KOPT-K1 (cell line): ENCODE measurements around the gene RABL6.
"Not testable (repeated sequence)": the region's sequence is repeated elsewhere in the genome, so short reads cannot be mapped to it uniquely, and the experiment has no call there.

Experiments used
- H3K27ac ChIP-seq: fragments of 200-600 bp; sonication (generic); 2 replicates; pipeline ENCODE4 v1.5.1; 2016; ENCODE audit warnings: antibody characterized with exemption, mild to moderate bottlenecking, low read depth, low read length; ENCODE audit not compliant: poor library complexity, severe bottlenecking
- H3K36me3 ChIP-seq: fragments of 200-600 bp; sonication (generic); 2 replicates; pipeline ENCODE4 v1.5.1; 2017; ENCODE audit warnings: antibody characterized with exemption, mild to moderate bottlenecking, low read length, moderate library complexity; ENCODE audit not compliant: insufficient read depth
- H3K9me3 ChIP-seq: fragments of 200-600 bp; sonication (generic); 2 replicates; pipeline ENCODE4 v1.5.1; 2017; ENCODE audit warnings: antibody characterized with exemption, low read length, mild to moderate bottlenecking; ENCODE audit not compliant: insufficient read depth, poor library complexity, severe bottlenecking

Gene RABL6

GRCh38 chr9:136766410-136767120, 41.2 kb upstream of the RABL6 start:
- not testable (repeated sequence) for H3K9me3 ChIP-seq, H3K27ac ChIP-seq, H3K36me3 ChIP-seq

DNA sequence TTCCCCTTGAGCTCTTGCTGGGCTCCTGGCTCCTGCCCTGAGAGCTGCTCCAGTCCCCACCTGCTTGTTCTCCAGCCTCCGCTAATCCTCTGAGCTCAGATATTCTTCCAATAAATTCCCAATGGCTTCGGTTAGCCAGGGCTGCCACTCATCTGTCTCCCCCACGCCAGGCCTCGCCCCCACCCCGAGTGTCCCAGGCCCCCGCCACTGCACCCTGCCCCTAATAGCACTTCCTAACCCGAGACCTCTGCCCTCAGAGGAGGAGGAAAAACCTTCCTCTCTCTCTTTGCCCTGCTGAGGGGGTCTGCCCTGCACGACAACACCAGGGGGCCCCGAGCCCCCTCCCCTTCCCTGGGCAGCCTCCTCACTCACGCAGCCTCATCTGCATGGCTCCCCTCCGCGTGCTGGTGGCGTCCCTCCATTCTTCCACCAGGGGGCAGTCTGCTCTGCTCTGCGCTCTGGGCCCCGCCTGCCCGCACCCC, 38.0 kb upstream of the RABL6 start:
- peaks cover 6% of the 10 kb centered on the region for H3K9me3 ChIP-seq
- no peak overlapping the region for H3K27ac ChIP-seq
- no peaks in the 10 kb centered on the region for H3K36me3 ChIP-seq

DNA sequence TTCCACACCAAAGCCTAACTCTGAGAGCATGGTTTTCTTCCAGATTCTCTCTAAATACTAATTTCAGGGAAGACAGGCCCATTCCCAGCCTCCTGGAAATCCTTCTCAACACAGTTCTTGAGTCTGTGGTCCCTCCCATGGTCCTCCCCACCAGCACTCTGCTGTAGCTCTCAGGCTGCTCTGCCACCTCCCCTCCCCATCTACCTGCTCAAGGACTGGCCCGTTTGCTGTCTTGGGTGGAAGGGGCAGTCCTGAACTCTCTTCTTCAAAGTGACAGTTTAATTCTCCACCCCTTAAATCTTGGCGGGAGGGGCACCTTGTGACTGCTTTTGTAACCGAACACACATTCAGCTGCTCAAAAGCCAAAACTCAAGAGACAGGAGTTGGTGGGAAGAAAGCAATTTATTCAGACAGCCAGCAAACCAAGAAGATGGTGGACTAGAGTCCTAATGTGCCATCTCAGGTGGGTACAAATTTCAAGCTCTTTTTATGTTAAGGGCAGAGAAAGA, 35.8 kb upstream of the RABL6 start:
- Histone ChIP-seq H3K9me3 (peaks cover 6% of the 10 kb centered on the region), H3K27ac (no peak overlapping the region), H3K36me3 (no peaks in the 10 kb centered on the region)

GRCh38 chr9:136773386-136774044, 34.2 kb upstream of the RABL6 start:
- Histone ChIP-seq H3K36me3 (no peaks in the 10 kb centered on the region), H3K9me3 (peaks cover 6% of the 10 kb centered on the region), H3K27ac (no peak overlapping the region)

- Histone ChIP-seq H3K27ac (no peak overlapping the region), H3K36me3 (no peaks in the 10 kb centered on the region), H3K9me3 (peaks cover 6% of the 10 kb centered on the region)
These were observed 33.2 kb upstream of the RABL6 start for GRCh38 chr9:136774416-136775045.

DNA sequence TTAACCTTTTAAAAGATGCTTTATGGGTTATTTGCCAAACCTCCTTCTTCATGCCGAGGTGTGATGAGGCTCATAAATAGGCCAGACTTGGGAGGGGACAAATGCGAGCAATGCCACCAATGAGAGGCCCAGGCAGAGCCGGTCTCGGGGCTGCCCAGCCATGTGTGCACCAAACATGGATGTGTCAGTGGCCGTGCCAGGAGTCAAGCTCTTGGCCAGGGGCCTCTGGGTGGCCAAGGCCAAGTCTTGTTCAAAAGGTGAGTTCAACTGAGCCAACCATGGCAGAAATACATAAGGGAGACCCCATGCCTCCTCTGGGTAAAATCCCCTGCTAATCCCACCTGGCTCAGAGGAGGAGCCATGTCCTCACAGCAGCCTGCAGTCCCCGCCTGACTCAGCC, 32.6 kb upstream of the RABL6 start:
- H3K27ac ChIP-seq, result no peak overlapping the region
- no peaks in the 10 kb centered on the region for H3K36me3 ChIP-seq
- H3K9me3 ChIP-seq, result peaks cover 6% of the 10 kb centered on the region

DNA sequence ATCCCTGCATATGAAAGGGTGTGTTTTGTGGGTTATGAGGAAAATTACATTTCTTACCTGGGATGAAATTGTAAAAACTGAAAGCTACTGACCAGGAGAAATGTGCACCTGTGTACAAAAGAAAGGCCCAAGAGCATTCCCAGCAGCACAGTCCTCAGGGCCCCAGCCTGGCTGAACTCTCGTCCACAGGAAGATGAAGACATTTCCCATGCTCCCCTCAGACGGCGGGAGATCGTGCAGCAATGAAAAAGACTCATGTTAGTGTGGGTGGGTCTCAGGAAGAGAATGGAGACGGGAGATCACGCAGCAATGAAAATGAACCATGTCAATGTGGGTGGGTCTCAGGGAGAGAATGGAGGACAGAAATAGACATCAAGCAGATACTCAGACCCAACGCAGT, 30.8 kb upstream of the RABL6 start:
- no peaks in the 10 kb centered on the region for H3K36me3 ChIP-seq
- peaks cover 6% of the 10 kb centered on the region for H3K9me3 ChIP-seq
- H3K27ac ChIP-seq, result no peak overlapping the region

DNA sequence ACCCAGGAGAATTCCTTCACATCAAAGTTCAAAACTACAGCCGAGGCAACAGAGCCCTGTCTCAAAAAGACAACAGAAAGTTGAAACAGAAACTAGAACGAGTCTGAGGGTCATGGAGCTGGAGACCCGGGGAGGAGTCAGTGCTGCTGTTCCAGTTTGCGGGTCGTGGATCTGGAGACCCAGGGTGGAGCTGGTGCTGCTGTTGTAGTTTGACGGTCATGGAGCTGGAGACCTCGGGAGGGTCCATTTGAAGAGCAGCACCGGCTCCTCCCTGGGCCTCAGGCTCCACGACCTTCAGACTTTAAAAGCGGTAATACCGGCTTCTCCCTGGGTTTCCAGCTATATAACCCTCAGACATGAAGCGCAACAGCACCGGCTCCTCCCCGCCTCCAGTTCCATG, 30.4 kb upstream of the RABL6 start:
- peaks cover 6% of the 10 kb centered on the region for H3K9me3 ChIP-seq
- H3K27ac ChIP-seq, result no peak overlapping the region
- no peaks in the 10 kb centered on the region for H3K36me3 ChIP-seq

GRCh38 chr9:136779808-136780207, 27.9 kb upstream of the RABL6 start:
- H3K36me3 ChIP-seq, result no peaks in the 10 kb centered on the region

GRCh38 chr9:136782452-136782851, 25.3 kb upstream of the RABL6 start:
- no peaks in the 10 kb centered on the region for H3K9me3 ChIP-seq
- H3K27ac ChIP-seq, result no peak overlapping the region
- no peaks in the 10 kb centered on the region for H3K36me3 ChIP-seq

More at GRCh38 chr9:136779808-136780207, 27.9 kb upstream of the RABL6 start:
- Histone ChIP-seq H3K9me3 (no peaks in the 10 kb centered on the region), H3K27ac (no peak overlapping the region)

- no peak overlapping the region for H3K27ac ChIP-seq
- no peaks in the 10 kb centered on the region for H3K9me3 ChIP-seq
- no peaks in the 10 kb centered on the region for H3K36me3 ChIP-seq
These were observed 23.3 kb upstream of the RABL6 start for GRCh38 chr9:136784249-136784996.

GRCh38 chr9:136784997-136785361, 22.8 kb upstream of the RABL6 start:
- Histone ChIP-seq H3K36me3 (no peaks in the 10 kb centered on the region), H3K9me3 (no peaks in the 10 kb centered on the region), H3K27ac (no peak overlapping the region)

- H3K36me3 ChIP-seq, H3K9me3 ChIP-seq, H3K27ac ChIP-seq: not testable (repeated sequence)
These were observed 22.0 kb upstream of the RABL6 start for GRCh38 chr9:136785565-136786355.

DNA sequence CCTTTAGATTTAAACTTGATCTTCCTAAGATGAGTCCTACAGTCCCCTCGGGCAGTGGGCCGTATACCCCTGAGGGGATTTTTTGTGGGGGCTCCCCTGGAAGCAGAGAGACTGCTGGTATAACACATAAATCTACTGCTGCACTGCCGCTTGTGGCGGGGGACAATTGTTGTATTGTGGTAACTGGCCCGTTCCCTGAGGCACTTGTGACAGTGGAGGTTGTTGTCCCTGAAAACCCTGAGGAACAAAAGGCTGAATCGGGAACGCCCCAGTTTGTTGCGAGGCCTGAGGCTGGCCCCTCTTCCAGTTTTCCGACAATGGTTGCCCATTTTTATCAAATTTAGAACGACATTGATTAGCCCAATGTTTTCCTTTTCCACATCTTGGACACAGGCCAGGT, 21.3 kb upstream of the RABL6 start:
- Histone ChIP-seq H3K9me3 (no peaks in the 10 kb centered on the region), H3K36me3 (no peaks in the 10 kb centered on the region), H3K27ac (no peak overlapping the region)
